ENCODE data around the gene ITGB1.
A peak's percentile ranks its signal among the peaks of the same experiment; 100 is the strongest.

ITGB1 gene

GRCh38 chr10:32959006-32959920, 1.2 kb upstream of the ITGB1 start:
- ATAC-seq (replicated peaks; ENCODE audit: extremely low read depth, poor library complexity, severe bottlenecking) (no peak), DNase-seq (ENCODE audit: low spot score in 2 of 2) (no peak)
- no peaks in the 10 kb centered on the region for H3K9me3 Mint-ChIP-seq
- H3K4me1 Mint-ChIP-seq = peaks cover 36% of the 10 kb centered on the region
- H3K27ac Mint-ChIP-seq (ENCODE audit: low read depth) = peak overlapping the region; percentile 89
- peak overlapping the region; percentile 89 for H3K4me3 Mint-ChIP-seq
- H3K36me3 Mint-ChIP-seq (ENCODE audit: insufficient read depth) = peaks cover 11% of the 10 kb centered on the region
- H3K27me3 Mint-ChIP-seq = no peaks in the 10 kb centered on the region

DNA sequence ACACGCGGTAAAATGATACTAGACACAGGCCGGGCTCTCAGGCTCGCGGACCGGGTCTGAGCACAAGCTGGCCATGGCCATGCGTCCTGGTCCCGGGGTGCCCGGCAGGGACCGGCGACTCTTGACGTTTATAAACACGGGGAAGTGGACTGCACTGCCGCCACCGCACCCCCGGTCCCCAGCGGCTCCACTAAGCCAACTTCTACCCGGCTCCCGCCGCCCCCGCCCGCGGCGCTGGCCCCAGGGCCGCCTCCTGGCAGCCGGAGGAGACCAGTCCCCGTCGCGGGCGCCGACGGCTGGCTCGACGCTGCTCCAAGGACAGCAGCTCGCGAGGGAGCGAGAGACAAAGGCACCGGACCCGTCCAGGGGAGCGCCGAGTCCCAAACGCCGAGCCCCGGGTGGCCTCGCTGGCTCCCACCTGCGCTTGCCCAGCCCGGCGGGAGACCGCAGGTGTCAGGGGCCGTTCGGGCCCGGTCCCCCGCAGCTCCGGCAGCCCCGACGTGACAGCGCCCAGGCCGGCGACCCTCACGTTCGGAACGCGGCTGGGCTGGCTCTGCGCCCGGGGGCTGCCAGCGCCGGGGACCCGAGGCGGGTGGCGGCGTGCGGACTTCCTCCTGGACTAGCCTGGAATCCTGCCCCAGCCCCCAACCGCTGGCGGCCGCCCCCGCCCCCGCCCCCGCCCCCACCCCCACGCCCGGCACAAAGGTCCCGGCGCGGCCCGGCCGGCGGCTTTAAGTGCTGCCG, 517 bp downstream of the ITGB1 start:
- H3K36me3 Mint-ChIP-seq (ENCODE audit: insufficient read depth) = peaks cover 13% of the 10 kb centered on the region
- DNase-seq (ENCODE audit: low spot score in 2 of 2) (peak in 1 of 2 donors; percentile 20), ATAC-seq (replicated peaks; ENCODE audit: extremely low read depth, poor library complexity, severe bottlenecking) (peak; percentile 22)
- H3K4me3 Mint-ChIP-seq = peak overlapping the region; percentile 89
- peak overlapping the region; percentile 71 for H3K27ac Mint-ChIP-seq (ENCODE audit: low read depth)
- H3K4me1 Mint-ChIP-seq = peaks cover 52% of the 10 kb centered on the region
- H3K27me3 Mint-ChIP-seq = no peaks in the 10 kb centered on the region
- H3K9me3 Mint-ChIP-seq = no peaks in the 10 kb centered on the region

DNA sequence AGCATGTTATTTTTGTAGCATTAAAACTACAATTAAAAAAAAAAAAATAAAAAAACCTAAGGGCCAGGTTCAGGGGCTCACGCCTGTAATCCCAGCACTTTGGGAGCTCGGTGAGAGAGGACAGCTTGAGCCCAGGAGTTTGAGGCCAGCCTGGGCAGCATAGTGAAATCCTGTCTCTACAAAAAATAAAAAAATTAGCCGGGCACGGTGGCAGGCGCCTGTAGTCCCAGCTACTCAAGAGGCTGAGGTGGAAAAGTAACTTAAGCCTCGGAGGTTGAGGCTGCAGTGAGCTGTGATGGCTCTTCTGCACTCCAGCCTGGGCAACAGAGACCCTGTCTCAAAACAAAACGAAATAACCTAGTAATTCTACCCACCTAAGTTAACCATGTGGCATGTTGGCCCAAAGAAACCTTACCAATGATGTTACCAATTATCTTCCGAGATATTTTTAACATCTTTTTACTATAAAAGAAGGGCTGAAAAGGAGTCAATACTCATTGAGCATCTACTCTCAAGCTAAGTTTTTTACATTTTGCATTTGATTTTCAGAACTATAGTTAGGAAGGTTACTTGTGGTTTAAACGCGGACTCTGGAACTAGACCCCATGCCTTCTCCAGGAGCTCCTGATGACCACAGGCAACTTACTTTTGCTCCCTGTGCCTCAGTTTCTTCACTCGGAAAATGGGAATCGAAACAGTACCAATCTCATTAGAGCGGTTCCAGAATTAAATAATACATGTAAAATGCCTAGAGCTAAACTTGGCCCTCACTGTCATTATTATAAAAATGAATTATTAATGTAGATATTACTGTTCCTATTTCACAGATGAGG, 1.4 kb downstream of the ITGB1 start:
- Mint-ChIP-seq H3K27ac (ENCODE audit: low read depth) (peak overlapping the region; percentile 71), H3K4me3 (peak overlapping the region; percentile 67), H3K27me3 (no peaks in the 10 kb centered on the region), H3K4me1 (peaks cover 61% of the 10 kb centered on the region), H3K36me3 (ENCODE audit: insufficient read depth) (peaks cover 13% of the 10 kb centered on the region), H3K9me3 (no peaks in the 10 kb centered on the region)
- ATAC-seq (replicated peaks; ENCODE audit: extremely low read depth, poor library complexity, severe bottlenecking) (no peak), DNase-seq (ENCODE audit: low spot score in 2 of 2) (no peak)

DNA sequence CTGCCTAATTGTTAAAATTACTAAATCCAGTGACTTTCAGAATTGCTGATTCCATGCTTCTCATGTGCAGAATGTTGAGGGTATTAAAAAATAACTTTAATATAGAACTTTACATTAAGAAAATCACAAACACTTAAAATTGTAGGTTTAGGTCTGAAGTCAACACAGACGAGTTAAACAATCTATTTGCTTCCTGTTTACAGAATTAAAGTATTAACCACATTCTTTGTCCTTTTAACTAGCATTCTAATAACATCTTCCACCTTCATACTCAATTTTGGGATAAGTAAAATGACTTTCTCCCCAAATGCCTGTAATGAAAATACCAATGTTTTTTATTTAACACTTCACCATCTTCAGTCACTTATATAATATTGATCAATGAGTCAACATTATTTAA, 2.2 kb downstream of the ITGB1 start:
- H3K36me3 Mint-ChIP-seq (ENCODE audit: insufficient read depth) = peaks cover 13% of the 10 kb centered on the region
- DNase-seq (ENCODE audit: low spot score in 2 of 2) (no peak), ATAC-seq (replicated peaks; ENCODE audit: extremely low read depth, poor library complexity, severe bottlenecking) (no peak)
- peak overlapping the region; percentile 67 for H3K4me3 Mint-ChIP-seq
- no peaks in the 10 kb centered on the region for H3K9me3 Mint-ChIP-seq
- H3K27me3 Mint-ChIP-seq = no peaks in the 10 kb centered on the region
- peaks cover 69% of the 10 kb centered on the region for H3K4me1 Mint-ChIP-seq
- H3K27ac Mint-ChIP-seq (ENCODE audit: low read depth) = peak overlapping the region; percentile 12

GRCh38 chr10:32955299-32955772, 2.7 kb downstream of the ITGB1 start:
- peak overlapping the region; percentile 67 for H3K4me3 Mint-ChIP-seq
- H3K36me3 Mint-ChIP-seq (ENCODE audit: insufficient read depth) = peaks cover 16% of the 10 kb centered on the region
- peaks cover 73% of the 10 kb centered on the region for H3K4me1 Mint-ChIP-seq
- DNase-seq (ENCODE audit: low spot score in 2 of 2) (no peak), ATAC-seq (replicated peaks; ENCODE audit: extremely low read depth, poor library complexity, severe bottlenecking) (no peak)
- no peaks in the 10 kb centered on the region for H3K9me3 Mint-ChIP-seq
- H3K27me3 Mint-ChIP-seq = no peaks in the 10 kb centered on the region
- peak overlapping the region; percentile 12 for H3K27ac Mint-ChIP-seq (ENCODE audit: low read depth)

DNA sequence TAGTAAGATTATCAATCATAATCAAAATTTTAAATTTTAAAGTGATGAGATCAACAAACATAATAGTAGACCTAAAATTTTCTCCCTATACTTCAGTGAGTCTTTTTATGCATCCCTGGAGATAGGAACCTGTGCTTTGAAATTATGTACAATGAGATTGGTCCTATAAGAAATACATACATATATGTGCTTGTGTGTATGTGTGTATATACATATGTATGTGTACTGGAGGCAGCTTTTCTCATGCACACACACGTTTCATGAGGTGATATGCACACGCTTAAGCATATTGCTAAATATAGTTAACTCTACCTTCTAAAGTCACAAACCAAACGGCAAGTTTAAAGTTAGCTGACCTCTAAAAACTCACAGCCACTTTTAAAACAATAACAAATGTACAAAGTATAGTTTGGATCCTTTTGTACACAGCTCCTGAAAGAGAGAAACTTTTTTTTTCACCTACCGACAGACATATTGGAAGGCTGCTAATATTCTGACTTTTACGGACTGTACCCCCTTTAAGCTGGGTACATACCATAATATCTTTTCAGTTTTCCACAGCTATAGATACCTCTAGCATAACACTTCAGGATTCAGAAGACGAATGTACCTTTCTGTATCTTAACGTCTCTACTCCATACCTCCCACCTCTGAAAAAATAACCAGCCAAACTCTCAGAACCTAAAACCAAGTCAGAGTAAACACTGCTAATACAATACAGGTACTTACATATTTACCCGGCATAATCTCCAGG, 3.3 kb downstream of the ITGB1 start:
- ATAC-seq (replicated peaks; ENCODE audit: extremely low read depth, poor library complexity, severe bottlenecking) = no peak
- Mint-ChIP-seq H3K36me3 (ENCODE audit: insufficient read depth) (peaks cover 17% of the 10 kb centered on the region), H3K27ac (ENCODE audit: low read depth) (peak overlapping the region; percentile 68), H3K27me3 (no peaks in the 10 kb centered on the region), H3K4me1 (peaks cover 72% of the 10 kb centered on the region), H3K4me3 (peak overlapping the region; percentile 67), H3K9me3 (no peaks in the 10 kb centered on the region)
- no peak for DNase-seq (ENCODE audit: low spot score in 2 of 2)

- peaks cover 72% of the 10 kb centered on the region for H3K4me1 Mint-ChIP-seq
- peak overlapping the region; percentile 67 for H3K4me3 Mint-ChIP-seq
- H3K36me3 Mint-ChIP-seq (ENCODE audit: insufficient read depth) = peaks cover 17% of the 10 kb centered on the region
- DNase-seq (ENCODE audit: low spot score in 2 of 2) = no peak
- no peaks in the 10 kb centered on the region for H3K9me3 Mint-ChIP-seq
- H3K27me3 Mint-ChIP-seq = no peaks in the 10 kb centered on the region
- H3K27ac Mint-ChIP-seq (ENCODE audit: low read depth) = peak overlapping the region; percentile 68
- no peak for ATAC-seq (replicated peaks; ENCODE audit: extremely low read depth, poor library complexity, severe bottlenecking)
Measured at GRCh38 chr10:32954080-32954479, 4.0 kb downstream of the ITGB1 start.

- DNase-seq (ENCODE audit: low spot score in 2 of 2) (no peak), ATAC-seq (replicated peaks; ENCODE audit: extremely low read depth, poor library complexity, severe bottlenecking) (no peak)
- peak overlapping the region; percentile 67 for H3K4me3 Mint-ChIP-seq
- peaks cover 12% of the 10 kb centered on the region for H3K36me3 Mint-ChIP-seq (ENCODE audit: insufficient read depth)
- H3K4me1 Mint-ChIP-seq = peaks cover 72% of the 10 kb centered on the region
- H3K27me3 Mint-ChIP-seq = no peaks in the 10 kb centered on the region
- no peaks in the 10 kb centered on the region for H3K9me3 Mint-ChIP-seq
- peak overlapping the region; percentile 68 for H3K27ac Mint-ChIP-seq (ENCODE audit: low read depth)
Measured at GRCh38 chr10:32953277-32953927, 4.6 kb downstream of the ITGB1 start.

GRCh38 chr10:32952541-32953276, 5.3 kb downstream of the ITGB1 start:
- peak overlapping the region; percentile 67 for H3K4me3 Mint-ChIP-seq
- no peaks in the 10 kb centered on the region for H3K9me3 Mint-ChIP-seq
- DNase-seq (ENCODE audit: low spot score in 2 of 2) = no peak
- no peaks in the 10 kb centered on the region for H3K27me3 Mint-ChIP-seq
- peaks cover 11% of the 10 kb centered on the region for H3K36me3 Mint-ChIP-seq (ENCODE audit: insufficient read depth)
- peak overlapping the region; percentile 5 for H3K27ac Mint-ChIP-seq (ENCODE audit: low read depth)
- ATAC-seq (replicated peaks; ENCODE audit: extremely low read depth, poor library complexity, severe bottlenecking) = no peak
- H3K4me1 Mint-ChIP-seq = peaks cover 79% of the 10 kb centered on the region

GRCh38 chr10:32952094-32952493, 5.9 kb downstream of the ITGB1 start:
- Mint-ChIP-seq H3K9me3 (no peaks in the 10 kb centered on the region), H3K27me3 (no peaks in the 10 kb centered on the region), H3K36me3 (ENCODE audit: insufficient read depth) (peaks cover 8% of the 10 kb centered on the region), H3K4me3 (no peak overlapping the region), H3K4me1 (peaks cover 86% of the 10 kb centered on the region), H3K27ac (ENCODE audit: low read depth) (no peak overlapping the region)
- ATAC-seq (replicated peaks; ENCODE audit: extremely low read depth, poor library complexity, severe bottlenecking) (no peak), DNase-seq (ENCODE audit: low spot score in 2 of 2) (no peak)

GRCh38 chr10:32951111-32951510, 6.9 kb downstream of the ITGB1 start:
- peak overlapping the region; percentile 52 for H3K4me3 Mint-ChIP-seq
- ATAC-seq (replicated peaks; ENCODE audit: extremely low read depth, poor library complexity, severe bottlenecking) (no peak), DNase-seq (ENCODE audit: low spot score in 2 of 2) (no peak)
- no peak overlapping the region for H3K27ac Mint-ChIP-seq (ENCODE audit: low read depth)
- peaks cover 8% of the 10 kb centered on the region for H3K36me3 Mint-ChIP-seq (ENCODE audit: insufficient read depth)
- no peaks in the 10 kb centered on the region for H3K27me3 Mint-ChIP-seq
- H3K4me1 Mint-ChIP-seq = peaks cover 90% of the 10 kb centered on the region
- H3K9me3 Mint-ChIP-seq = no peaks in the 10 kb centered on the region

All from central memory CD8-positive, alpha-beta T cell (primary cell).